ENCODE results near the gene SPATA13. TPM values are rescaled to one million over a fixed set of nuclear protein-coding genes. Genes with fewer than 3 reads are reported as not detected.

SPATA13 gene
- total and polyA plus RNA-seq, 4 donors = 10.5 to 36.7 (median 20.1) TPM

DNA sequence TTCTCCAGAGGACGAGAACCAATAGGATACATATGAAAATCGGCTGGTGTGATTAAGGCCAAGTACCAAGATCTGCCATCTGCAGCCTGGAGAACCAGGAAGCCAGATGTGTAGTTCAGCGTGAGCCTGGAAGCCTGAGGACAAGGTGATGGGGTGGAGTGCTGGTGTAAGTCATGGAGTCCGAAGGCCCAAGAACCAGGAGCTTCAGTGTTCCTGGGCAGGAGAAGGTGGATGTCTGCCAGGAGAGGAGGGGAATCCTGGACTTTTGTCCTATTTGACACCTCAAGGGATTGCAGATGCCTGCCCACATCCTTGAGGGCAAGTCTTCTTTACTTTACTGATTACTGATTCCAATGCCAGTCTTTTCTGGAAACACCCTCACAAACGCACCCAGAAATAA is 71.5 kb downstream of the SPATA13 start:
- H3K36me3 ChIP-seq (ENCODE audit: control insufficient read depth in 4 of 4, insufficient read depth in 4 of 4, low read length in 4 of 4) = no peaks in the 10 kb centered on the region
- no peak overlapping the region for H3K4me3 ChIP-seq
- H3K4me1 ChIP-seq (ENCODE audit: control insufficient read depth in 5 of 5, insufficient read depth in 5 of 5, low read length in 5 of 5) = peaks cover 0 to 14% (median 0%) of the 10 kb centered on the region in 5 donors
- no peaks in the 10 kb centered on the region for H3K9me3 ChIP-seq (ENCODE audit: control insufficient read depth in 4 of 4, insufficient read depth in 3 of 4, low read length in 3 of 4)
- H3K9ac ChIP-seq (ENCODE audit: insufficient read depth in 1 of 2, low read length in 2 of 2) = no peak overlapping the region
- no peak for DNase-seq
- H3K27me3 ChIP-seq (ENCODE audit: control insufficient read depth in 3 of 3, insufficient read depth in 3 of 3, low read length in 2 of 3) = no peaks in the 10 kb centered on the region
- H3K27ac ChIP-seq (ENCODE audit: low read depth in 1 of 2, low read length in 1 of 2) = no peak overlapping the region
- 92 to 97% methylated on average over 5 of the region's 5 CpGs for WGBS, 2 donors
- TF ChIP-seq, protein P1, sequence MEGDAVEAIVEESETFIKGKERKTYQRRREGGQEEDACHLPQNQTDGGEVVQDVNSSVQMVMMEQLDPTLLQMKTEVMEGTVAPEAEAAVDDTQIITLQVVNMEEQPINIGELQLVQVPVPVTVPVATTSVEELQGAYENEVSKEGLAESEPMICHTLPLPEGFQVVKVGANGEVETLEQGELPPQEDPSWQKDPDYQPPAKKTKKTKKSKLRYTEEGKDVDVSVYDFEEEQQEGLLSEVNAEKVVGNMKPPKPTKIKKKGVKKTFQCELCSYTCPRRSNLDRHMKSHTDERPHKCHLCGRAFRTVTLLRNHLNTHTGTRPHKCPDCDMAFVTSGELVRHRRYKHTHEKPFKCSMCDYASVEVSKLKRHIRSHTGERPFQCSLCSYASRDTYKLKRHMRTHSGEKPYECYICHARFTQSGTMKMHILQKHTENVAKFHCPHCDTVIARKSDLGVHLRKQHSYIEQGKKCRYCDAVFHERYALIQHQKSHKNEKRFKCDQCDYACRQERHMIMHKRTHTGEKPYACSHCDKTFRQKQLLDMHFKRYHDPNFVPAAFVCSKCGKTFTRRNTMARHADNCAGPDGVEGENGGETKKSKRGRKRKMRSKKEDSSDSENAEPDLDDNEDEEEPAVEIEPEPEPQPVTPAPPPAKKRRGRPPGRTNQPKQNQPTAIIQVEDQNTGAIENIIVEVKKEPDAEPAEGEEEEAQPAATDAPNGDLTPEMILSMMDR (IDR thresholded peaks at IDR 0.05; ENCODE audit: control extremely low read depth, extremely low read depth) = no peak
- no peak for ATAC-seq (ENCODE audit: insufficient read depth, low FRiP score)

DNA sequence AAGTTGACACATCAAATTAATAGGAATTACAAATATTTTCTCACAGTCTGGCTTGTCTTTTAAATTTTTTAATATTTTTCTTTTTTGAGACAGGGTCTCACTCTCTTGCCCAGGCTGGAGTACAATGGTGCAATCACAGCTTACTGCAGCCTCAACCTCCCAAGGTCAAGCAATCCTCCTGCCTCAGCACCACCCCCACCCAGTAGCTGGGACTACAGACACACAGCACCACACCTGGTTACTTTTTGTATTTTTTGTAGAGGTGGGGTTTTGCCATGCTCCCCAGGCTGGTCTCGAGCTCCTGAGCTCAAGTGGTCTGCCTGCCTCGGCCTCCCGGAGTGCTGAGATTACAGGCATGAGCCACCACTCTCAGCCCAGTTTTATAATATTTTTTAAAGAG is 72.0 kb downstream of the SPATA13 start:
- peaks cover 0 to 14% (median 0%) of the 10 kb centered on the region in 5 donors for H3K4me1 ChIP-seq (ENCODE audit: control insufficient read depth in 5 of 5, insufficient read depth in 5 of 5, low read length in 5 of 5)
- no peaks in the 10 kb centered on the region for H3K9me3 ChIP-seq (ENCODE audit: control insufficient read depth in 4 of 4, insufficient read depth in 3 of 4, low read length in 3 of 4)
- H3K36me3 ChIP-seq (ENCODE audit: control insufficient read depth in 4 of 4, insufficient read depth in 4 of 4, low read length in 4 of 4) = no peaks in the 10 kb centered on the region
- TF ChIP-seq, protein P1 (IDR thresholded peaks at IDR 0.05; ENCODE audit: control extremely low read depth, extremely low read depth) = no peak
- no peak for DNase-seq
- H3K27ac ChIP-seq (ENCODE audit: low read depth in 1 of 2, low read length in 1 of 2) = no peak overlapping the region
- no peak for ATAC-seq (ENCODE audit: insufficient read depth, low FRiP score)
- H3K9ac ChIP-seq (ENCODE audit: insufficient read depth in 1 of 2, low read length in 2 of 2) = no peak overlapping the region
- H3K4me3 ChIP-seq = no peak overlapping the region
- H3K27me3 ChIP-seq (ENCODE audit: control insufficient read depth in 3 of 3, insufficient read depth in 3 of 3, low read length in 2 of 3) = no peaks in the 10 kb centered on the region
- WGBS, 2 donors = 92 to 96% methylated on average over 3 of the region's 3 CpGs

DNA sequence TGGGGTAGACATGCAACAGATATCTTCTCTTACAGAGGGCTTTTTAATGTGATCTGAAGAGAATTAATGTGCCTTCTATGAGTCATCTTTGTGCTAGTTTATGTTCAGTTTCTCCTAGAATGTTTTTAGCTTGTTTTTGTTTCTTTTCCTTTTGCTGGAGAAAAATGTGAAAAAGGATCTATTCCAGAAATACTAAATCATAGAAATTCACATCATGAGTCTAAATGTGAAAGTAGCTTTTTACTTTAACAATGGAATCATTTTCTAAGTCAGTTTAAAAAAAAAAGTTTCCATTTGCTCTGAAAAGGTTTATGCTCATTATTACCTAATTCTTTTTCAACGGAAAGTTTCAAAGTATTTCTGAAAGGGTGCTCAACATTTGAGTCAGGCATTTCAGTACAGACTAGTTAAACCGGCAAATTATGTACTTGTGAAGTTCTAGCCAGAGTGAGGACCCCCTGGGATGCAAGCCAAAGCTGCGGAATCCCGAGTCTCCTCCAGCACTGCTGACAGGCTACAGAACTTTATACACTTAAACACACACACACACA is 72.9 kb downstream of the SPATA13 start:
- ATAC-seq (ENCODE audit: insufficient read depth, low FRiP score) = no peak
- Histone ChIP-seq H3K4me3 (no peak overlapping the region), H3K36me3 (ENCODE audit: control insufficient read depth in 4 of 4, insufficient read depth in 4 of 4, low read length in 4 of 4) (no peaks in the 10 kb centered on the region), H3K9me3 (ENCODE audit: control insufficient read depth in 4 of 4, insufficient read depth in 3 of 4, low read length in 3 of 4) (no peaks in the 10 kb centered on the region), H3K27me3 (ENCODE audit: control insufficient read depth in 3 of 3, insufficient read depth in 3 of 3, low read length in 2 of 3) (no peaks in the 10 kb centered on the region), H3K4me1 (ENCODE audit: control insufficient read depth in 5 of 5, insufficient read depth in 5 of 5, low read length in 5 of 5) (peaks cover 0 to 14% (median 0%) of the 10 kb centered on the region in 5 donors), H3K9ac (ENCODE audit: insufficient read depth in 1 of 2, low read length in 2 of 2) (peak overlapping the region in 1 of 2 donors; percentile 39), H3K27ac (ENCODE audit: low read depth in 1 of 2, low read length in 1 of 2) (no peak overlapping the region)
- peak; percentile 92 to 97 (median 94) for DNase-seq
- 45 to 77% methylated on average over 4 of the region's 4 CpGs for WGBS, 2 donors
- TF ChIP-seq, protein P1 (IDR thresholded peaks at IDR 0.05; ENCODE audit: control extremely low read depth, extremely low read depth) = no peak
